SK-N-SH treated with all-trans-retinoic acid at 6 μM for 48 hours (cell line): ENCODE results near the gene DNAAF3.
A peak's percentile ranks its signal among the peaks of the same experiment; 100 is the strongest.
"Not testable (repeated sequence)": the region's sequence is repeated elsewhere in the genome, so short reads cannot be mapped to it uniquely, and the experiment has no call there.

Source experiments
- ATAC-seq: fragments of 200-7000 bp; cut with Tn5 transposase; 3 replicates; pipeline ENCODE4 v1.9.1; 2020; ENCODE audit warnings: mild to moderate bottlenecking, moderate library complexity
- BACH2 ChIP-seq: fragments of 250-450 bp; sonication (Bioruptor Pico); IDR thresholded peaks from 2 replicates; pipeline ENCODE4 v1.9.0; 2021; ENCODE audit warnings: mild to moderate bottlenecking, borderline replicate concordance
- ISL1 ChIP-seq: fragments of 250-450 bp; sonication (Bioruptor Pico); IDR thresholded peaks from 2 replicates; pipeline ENCODE4 v2.1.2; 2022; ENCODE audit warnings: mild to moderate bottlenecking, moderate library complexity
- SNAI2 ChIP-seq: fragments of 250-450 bp; sonication (Bioruptor Pico); IDR thresholded peaks from 2 replicates; pipeline ENCODE4 v1.5.0; 2020; ENCODE audit warnings: mild to moderate bottlenecking, moderate library complexity
- ZFP3 ChIP-seq: fragments of 250-450 bp; sonication (Bioruptor Pico); IDR thresholded peaks from 2 replicates; pipeline ENCODE4 v1.5.0; 2020; ENCODE audit warnings: mild to moderate bottlenecking, moderate library complexity
- ZFP30 ChIP-seq: fragments of 450-650 bp; formaldehyde crosslinking; IDR thresholded peaks from 2 replicates; pipeline ENCODE4 v1.5.0; 2022; ENCODE audit warnings: mild to moderate bottlenecking, moderate library complexity
- ZNF565 ChIP-seq: fragments of 450-650 bp; formaldehyde crosslinking; conservative IDR thresholded peaks from 2 replicates; pipeline ENCODE4 v1.5.0; 2020; ENCODE audit warnings: low read depth, mild to moderate bottlenecking, moderate library complexity
- ZNF8 ChIP-seq: fragments of 450-650 bp; formaldehyde crosslinking; IDR thresholded peaks from 2 replicates; pipeline ENCODE4 v1.5.0; 2020; ENCODE audit warnings: mild to moderate bottlenecking, moderate library complexity
- TF ChIP-seq, protein P1 (sequence below): fragments of 250-450 bp; sonication (Bioruptor Pico); IDR thresholded peaks from 2 replicates; pipeline ENCODE4 v1.5.0; 2020; ENCODE audit warnings: mild to moderate bottlenecking, moderate library complexity
- TF ChIP-seq, protein P2 (sequence below): fragments of 250-450 bp; sonication (Bioruptor Pico); IDR thresholded peaks from 2 replicates; pipeline ENCODE4 v1.8.0; 2021; ENCODE audit warnings: low read depth, mild to moderate bottlenecking, moderate library complexity, borderline replicate concordance
- TF ChIP-seq, protein P3 (sequence below): fragments of 250-450 bp; sonication (Bioruptor Pico); IDR thresholded peaks from 2 replicates; pipeline ENCODE4 v1.5.1; 2020; ENCODE audit warnings: low read depth, mild to moderate bottlenecking, moderate library complexity
- TF ChIP-seq, protein P4 (sequence below): fragments of 250-450 bp; sonication (Bioruptor Pico); IDR thresholded peaks from 2 replicates; pipeline ENCODE4 v1.8.0; 2020; ENCODE audit warnings: mild to moderate bottlenecking, moderate library complexity, borderline replicate concordance
- TF ChIP-seq, protein P5 (sequence below): fragments of 250-450 bp; sonication (Bioruptor Pico); IDR thresholded peaks from 2 replicates; pipeline ENCODE4 v1.5.1; 2021; ENCODE audit warnings: mild to moderate bottlenecking, moderate library complexity

DNAAF3 gene

DNA sequence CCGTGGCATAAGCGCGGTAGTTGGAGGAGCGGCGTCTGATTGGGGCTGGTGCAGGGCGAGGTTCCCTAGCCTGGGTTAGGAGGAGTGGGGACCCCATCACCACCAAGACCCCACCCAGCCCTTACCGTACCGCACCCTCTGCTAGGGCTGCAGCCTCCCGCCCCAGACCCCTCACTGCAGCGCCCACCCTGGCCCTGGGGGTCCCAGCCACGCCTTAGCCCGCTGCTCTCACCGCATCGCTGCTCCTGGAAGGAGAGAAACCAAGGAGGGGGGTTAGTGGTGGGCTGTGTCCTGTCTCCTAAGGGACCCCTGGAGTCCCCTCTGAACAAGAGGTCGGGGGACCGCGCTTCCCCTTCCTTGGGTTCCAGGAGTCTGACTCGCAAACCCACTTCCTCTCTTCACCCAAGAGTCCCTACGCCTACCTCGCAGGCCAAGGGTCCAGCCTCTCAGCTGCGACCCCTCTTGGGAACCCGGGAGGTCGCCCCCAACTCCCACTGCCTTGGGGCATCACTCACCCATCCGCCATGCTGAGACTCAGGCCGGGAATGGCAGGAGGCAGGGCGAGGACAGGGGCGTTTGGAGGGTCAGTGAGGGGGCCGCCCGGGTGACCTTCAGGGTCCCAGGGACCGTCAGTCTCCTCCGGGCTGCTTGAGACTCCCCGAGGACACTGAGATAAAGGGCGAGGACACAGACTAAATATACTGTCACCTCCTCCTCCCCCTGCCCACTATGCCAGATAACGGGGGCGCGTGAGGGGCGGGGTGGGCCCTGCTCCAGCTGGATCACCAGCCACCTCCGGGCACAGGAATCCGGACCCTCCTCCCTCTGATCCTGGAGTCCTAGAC, 9.1 kb downstream of the DNAAF3 start, which contains the start of gene TNNI3:
Gene TNNI3 (minus strand): TSS at position 669 of the 845 bp plus-strand sequence. CDS start 143 bp downstream, at position 526.
- ATAC-seq, result no peak
- no peak for TF ChIP-seq ZFP30 (CRISPR knock-in tag)
- TF ChIP-seq, protein P1, sequence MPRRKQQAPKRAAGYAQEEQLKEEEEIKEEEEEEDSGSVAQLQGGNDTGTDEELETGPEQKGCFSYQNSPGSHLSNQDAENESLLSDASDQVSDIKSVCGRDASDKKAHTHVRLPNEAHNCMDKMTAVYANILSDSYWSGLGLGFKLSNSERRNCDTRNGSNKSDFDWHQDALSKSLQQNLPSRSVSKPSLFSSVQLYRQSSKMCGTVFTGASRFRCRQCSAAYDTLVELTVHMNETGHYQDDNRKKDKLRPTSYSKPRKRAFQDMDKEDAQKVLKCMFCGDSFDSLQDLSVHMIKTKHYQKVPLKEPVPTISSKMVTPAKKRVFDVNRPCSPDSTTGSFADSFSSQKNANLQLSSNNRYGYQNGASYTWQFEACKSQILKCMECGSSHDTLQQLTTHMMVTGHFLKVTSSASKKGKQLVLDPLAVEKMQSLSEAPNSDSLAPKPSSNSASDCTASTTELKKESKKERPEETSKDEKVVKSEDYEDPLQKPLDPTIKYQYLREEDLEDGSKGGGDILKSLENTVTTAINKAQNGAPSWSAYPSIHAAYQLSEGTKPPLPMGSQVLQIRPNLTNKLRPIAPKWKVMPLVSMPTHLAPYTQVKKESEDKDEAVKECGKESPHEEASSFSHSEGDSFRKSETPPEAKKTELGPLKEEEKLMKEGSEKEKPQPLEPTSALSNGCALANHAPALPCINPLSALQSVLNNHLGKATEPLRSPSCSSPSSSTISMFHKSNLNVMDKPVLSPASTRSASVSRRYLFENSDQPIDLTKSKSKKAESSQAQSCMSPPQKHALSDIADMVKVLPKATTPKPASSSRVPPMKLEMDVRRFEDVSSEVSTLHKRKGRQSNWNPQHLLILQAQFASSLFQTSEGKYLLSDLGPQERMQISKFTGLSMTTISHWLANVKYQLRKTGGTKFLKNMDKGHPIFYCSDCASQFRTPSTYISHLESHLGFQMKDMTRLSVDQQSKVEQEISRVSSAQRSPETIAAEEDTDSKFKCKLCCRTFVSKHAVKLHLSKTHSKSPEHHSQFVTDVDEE (CRISPR knock-in tag), result no peak
- TF ChIP-seq, protein P2, sequence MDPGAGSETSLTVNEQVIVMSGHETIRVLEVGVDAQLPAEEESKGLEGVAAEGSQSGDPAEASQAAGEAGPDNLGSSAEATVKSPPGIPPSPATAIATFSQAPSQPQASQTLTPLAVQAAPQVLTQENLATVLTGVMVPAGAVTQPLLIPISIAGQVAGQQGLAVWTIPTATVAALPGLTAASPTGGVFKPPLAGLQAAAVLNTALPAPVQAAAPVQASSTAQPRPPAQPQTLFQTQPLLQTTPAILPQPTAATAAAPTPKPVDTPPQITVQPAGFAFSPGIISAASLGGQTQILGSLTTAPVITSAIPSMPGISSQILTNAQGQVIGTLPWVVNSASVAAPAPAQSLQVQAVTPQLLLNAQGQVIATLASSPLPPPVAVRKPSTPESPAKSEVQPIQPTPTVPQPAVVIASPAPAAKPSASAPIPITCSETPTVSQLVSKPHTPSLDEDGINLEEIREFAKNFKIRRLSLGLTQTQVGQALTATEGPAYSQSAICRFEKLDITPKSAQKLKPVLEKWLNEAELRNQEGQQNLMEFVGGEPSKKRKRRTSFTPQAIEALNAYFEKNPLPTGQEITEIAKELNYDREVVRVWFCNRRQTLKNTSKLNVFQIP (CRISPR knock-in tag), result no peak
- TF ChIP-seq, protein P3, sequence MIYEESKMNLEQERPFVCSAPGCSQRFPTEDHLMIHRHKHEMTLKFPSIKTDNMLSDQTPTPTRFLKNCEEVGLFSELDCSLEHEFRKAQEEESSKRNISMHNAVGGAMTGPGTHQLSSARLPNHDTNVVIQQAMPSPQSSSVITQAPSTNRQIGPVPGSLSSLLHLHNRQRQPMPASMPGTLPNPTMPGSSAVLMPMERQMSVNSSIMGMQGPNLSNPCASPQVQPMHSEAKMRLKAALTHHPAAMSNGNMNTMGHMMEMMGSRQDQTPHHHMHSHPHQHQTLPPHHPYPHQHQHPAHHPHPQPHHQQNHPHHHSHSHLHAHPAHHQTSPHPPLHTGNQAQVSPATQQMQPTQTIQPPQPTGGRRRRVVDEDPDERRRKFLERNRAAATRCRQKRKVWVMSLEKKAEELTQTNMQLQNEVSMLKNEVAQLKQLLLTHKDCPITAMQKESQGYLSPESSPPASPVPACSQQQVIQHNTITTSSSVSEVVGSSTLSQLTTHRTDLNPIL (CRISPR knock-in tag), result no peak
- TF ChIP-seq ISL1 (CRISPR knock-in tag), result no peak
- TF ChIP-seq BACH2 (CRISPR knock-in tag), result no peak
- TF ChIP-seq ZNF8 (CRISPR knock-in tag), result no peak
- TF ChIP-seq, protein P4, sequence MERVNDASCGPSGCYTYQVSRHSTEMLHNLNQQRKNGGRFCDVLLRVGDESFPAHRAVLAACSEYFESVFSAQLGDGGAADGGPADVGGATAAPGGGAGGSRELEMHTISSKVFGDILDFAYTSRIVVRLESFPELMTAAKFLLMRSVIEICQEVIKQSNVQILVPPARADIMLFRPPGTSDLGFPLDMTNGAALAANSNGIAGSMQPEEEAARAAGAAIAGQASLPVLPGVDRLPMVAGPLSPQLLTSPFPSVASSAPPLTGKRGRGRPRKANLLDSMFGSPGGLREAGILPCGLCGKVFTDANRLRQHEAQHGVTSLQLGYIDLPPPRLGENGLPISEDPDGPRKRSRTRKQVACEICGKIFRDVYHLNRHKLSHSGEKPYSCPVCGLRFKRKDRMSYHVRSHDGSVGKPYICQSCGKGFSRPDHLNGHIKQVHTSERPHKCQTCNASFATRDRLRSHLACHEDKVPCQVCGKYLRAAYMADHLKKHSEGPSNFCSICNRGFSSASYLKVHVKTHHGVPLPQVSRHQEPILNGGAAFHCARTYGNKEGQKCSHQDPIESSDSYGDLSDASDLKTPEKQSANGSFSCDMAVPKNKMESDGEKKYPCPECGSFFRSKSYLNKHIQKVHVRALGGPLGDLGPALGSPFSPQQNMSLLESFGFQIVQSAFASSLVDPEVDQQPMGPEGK (CRISPR knock-in tag), result no peak
- no peak for TF ChIP-seq ZNF565

DNA sequence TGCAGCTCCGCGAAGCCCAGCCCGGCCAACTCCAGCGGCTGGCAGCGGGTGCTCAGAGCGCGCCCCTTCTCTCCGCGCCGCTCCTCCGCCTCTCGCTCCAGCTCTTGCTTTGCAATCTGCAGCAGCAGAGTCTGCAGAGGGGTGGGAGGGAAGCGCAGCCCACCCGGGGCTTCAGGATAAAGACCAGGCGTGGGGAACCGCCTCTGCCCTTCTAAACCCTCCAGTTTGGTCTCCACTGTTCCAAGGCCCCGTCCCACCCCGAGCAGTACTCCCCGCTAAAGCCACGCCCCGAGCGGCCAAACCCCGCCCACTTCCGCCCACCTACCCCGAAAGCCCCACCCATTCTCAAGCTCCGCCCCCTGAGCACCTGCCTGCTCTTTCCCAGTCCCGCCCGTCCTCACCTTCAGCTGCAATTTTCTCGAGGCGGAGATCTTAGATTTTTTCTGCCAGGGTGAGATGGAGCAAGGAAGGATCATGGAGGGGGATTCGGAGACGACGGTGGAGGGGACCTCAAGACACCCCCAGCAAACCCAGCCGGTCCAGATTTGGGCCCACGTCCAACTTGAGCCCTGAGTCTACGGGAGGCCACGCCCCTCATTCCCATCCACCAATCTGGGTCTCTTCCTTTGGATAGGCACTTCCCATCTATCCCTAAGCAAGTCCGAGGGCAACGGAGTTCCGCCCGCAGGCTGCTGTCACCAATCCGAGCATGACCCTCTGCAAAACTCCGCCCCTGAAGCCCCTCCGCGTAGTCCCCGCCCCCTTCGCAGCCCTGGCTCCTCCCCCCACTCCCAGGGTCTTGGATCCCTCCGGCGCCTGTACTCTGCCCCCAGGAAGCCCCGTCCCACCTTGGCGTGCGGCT, 10.0 kb downstream of the DNAAF3 start:
- no peak for TF ChIP-seq SNAI2 (CRISPR knock-in tag)
- no peak for TF ChIP-seq ZNF8 (CRISPR knock-in tag)
- TF ChIP-seq, protein P3 (CRISPR knock-in tag), result no peak
- TF ChIP-seq, protein P2 (CRISPR knock-in tag), result no peak
- no peak for TF ChIP-seq ZFP30 (CRISPR knock-in tag)
- no peak for TF ChIP-seq BACH2 (CRISPR knock-in tag)
- TF ChIP-seq ZFP3, result no peak
- TF ChIP-seq, protein P5, sequence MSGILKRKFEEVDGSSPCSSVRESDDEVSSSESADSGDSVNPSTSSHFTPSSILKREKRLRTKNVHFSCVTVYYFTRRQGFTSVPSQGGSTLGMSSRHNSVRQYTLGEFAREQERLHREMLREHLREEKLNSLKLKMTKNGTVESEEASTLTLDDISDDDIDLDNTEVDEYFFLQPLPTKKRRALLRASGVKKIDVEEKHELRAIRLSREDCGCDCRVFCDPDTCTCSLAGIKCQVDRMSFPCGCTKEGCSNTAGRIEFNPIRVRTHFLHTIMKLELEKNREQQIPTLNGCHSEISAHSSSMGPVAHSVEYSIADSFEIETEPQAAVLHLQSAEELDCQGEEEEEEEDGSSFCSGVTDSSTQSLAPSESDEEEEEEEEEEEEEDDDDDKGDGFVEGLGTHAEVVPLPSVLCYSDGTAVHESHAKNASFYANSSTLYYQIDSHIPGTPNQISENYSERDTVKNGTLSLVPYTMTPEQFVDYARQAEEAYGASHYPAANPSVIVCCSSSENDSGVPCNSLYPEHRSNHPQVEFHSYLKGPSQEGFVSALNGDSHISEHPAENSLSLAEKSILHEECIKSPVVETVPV (CRISPR knock-in tag), result no peak
- peak; percentile 69 for ATAC-seq

DNA sequence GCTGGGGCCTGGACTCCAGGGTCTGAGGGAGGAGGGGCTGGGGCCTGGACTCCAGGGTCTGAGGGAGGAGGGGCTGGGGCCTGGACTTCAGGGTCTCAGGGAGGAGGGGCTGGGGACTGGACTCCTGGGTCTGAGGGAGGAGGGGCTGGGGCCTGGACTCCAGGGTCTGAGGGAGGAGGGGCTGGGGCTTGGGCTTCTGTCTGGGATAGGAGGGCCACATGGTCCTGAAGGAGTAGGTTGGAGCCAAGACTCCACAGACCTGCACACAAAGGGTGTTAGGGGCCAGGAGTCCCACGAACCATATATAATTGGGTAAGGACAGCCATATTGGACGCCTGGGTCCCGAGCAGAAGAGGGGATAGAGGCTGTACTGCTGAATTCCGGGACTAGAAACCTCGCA, 10.6 kb downstream of the DNAAF3 start:
- not testable (repeated sequence) for ATAC-seq
